Measurements from ENCODE around the gene KANK4. TPM values are rescaled to one million over a fixed set of nuclear protein-coding genes. Genes with fewer than 3 reads are reported as not detected.

Gene KANK4
- total RNA-seq, 4 donors from 2014 or later = 28.5 to 48.2 (median 45.7) TPM

DNA sequence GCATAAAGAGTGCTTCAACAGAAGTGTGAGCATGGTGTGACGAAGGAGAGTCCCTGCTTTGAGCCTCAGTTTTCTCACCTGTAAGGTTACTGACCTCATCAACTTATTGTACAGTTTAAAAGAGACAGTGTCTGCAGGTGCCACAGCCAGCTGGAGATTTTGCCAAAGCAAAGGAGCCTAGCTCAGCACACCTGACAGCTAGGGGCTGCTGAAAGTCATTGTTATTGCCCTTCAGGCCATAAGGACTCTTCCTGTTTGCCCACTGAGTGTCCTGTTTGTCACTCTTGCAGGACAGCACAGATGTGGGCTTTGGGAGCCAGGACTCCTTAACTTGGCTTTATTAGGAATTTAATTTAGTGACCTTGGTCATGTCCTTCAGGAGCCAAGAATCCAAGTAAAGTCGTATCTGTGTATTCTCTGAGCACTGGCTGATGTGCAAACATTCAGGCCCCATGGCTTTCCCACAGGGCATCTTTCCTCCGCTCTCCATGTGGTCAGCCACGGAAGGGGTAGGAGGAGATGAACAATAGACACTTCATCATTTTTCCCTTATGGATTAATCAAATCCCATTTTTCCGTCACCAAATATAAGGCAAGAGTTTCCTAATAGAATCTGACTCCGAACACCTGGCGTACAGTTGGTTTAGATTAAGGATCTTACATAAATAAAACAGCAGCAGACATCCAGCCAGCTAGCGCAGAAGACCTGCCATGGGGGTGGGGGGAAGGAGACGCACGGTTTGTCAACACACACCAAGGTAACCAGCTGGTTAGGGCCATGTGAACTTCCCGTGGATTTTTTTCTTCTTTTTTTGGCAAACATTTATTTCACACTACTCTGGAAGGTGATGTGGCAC is 43.1 kb upstream of the KANK4 start:
- TF ChIP-seq, protein P1, sequence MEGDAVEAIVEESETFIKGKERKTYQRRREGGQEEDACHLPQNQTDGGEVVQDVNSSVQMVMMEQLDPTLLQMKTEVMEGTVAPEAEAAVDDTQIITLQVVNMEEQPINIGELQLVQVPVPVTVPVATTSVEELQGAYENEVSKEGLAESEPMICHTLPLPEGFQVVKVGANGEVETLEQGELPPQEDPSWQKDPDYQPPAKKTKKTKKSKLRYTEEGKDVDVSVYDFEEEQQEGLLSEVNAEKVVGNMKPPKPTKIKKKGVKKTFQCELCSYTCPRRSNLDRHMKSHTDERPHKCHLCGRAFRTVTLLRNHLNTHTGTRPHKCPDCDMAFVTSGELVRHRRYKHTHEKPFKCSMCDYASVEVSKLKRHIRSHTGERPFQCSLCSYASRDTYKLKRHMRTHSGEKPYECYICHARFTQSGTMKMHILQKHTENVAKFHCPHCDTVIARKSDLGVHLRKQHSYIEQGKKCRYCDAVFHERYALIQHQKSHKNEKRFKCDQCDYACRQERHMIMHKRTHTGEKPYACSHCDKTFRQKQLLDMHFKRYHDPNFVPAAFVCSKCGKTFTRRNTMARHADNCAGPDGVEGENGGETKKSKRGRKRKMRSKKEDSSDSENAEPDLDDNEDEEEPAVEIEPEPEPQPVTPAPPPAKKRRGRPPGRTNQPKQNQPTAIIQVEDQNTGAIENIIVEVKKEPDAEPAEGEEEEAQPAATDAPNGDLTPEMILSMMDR (IDR thresholded peaks at IDR 0.05) = no peak
- TF ChIP-seq POLR2A (IDR thresholded peaks at IDR 0.05) = no peak
- TF ChIP-seq EP300 (IDR thresholded peaks at IDR 0.05) = no peak
- Histone ChIP-seq H3K9me3 (peaks cover 0 to 3% (median 0%) of the 10 kb centered on the region in 4 donors), H3K27me3 (no peaks in the 10 kb centered on the region), H3K4me1 (no peaks in the 10 kb centered on the region), H3K36me3 (no peaks in the 10 kb centered on the region), H3K27ac (no peak overlapping the region), H3K4me3 (no peak overlapping the region)
- DNase-seq (ENCODE audit: low spot score in 2 of 2) = no peak
- WGBS, 2 donors = 73 to 76% methylated on average over 11 of the region's 11 CpGs

DNA sequence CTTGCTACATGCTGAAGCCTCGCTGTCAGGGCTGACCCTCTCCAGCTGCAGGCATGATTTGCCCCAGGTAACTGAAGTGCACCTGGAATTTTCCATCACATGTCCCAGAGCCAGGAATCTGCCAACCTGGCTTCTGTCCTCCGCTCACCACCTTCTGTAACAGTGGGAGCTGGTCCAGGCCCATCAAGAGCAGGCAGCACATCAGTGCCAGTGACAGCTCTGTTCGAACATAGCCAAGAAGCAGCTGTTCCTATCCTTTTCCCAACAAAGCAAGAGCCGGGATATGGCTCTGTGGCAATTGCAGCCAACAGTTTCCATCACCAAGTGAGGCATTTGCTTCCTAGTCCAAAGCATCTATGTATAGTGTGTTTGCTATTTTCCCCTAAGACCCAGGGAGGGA is 42.2 kb upstream of the KANK4 start:
- 88 to 89% methylated on average over 4 of the region's 4 CpGs for WGBS, 2 donors

DNA sequence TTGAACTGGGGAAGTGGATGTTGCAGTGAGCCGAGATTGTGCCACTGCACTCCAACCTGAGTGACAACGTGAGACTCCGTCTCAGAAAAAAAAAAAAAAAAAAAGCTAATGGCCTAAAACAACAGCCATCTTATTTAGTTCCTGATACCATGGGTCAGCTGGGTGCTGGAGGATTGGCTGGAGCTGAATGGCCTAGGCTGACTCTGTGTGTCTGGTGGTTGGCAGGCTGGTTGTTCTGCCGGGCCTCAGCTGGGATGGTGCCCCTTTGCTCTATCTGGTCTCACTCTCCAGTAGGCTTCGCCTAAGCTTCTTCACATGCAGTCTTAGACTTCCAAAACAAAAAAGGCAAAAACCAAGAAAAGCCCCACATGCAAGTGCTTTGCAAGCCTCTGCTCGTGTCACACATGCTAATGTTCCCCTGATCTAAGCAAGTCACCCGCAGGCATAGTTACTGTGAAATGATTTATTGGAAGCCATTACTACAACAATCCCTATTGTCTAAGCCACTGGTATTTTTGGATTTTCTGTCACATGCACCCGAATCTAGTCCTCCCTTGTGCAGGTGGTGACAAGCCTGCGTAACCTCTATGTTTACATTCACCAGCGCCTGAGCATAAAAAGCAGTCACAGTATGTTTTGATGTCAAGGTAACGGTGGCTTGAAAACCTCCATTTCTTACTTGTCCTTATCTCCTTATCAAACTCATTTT is 39.6 kb upstream of the KANK4 start:
- no peak for DNase-seq (ENCODE audit: low spot score in 2 of 2)
- H3K36me3 ChIP-seq = no peaks in the 10 kb centered on the region
- H3K9me3 ChIP-seq = no peaks in the 10 kb centered on the region
- TF ChIP-seq POLR2A (IDR thresholded peaks at IDR 0.05) (no peak), EP300 (IDR thresholded peaks at IDR 0.05) (no peak)
- TF ChIP-seq, protein P1 (IDR thresholded peaks at IDR 0.05) = no peak
- 79% methylated on average over 11 of the region's 11 CpGs for WGBS, 2 donors
- H3K27me3 ChIP-seq = no peaks in the 10 kb centered on the region
- H3K27ac ChIP-seq = no peak overlapping the region
- no peak overlapping the region for H3K4me3 ChIP-seq
- no peaks in the 10 kb centered on the region for H3K4me1 ChIP-seq

More for the DNA sequence above, 42.2 kb upstream of the KANK4 start:
- DNase-seq (ENCODE audit: low spot score in 2 of 2) = no peak
- H3K27ac ChIP-seq = no peak overlapping the region
- TF ChIP-seq EP300 (IDR thresholded peaks at IDR 0.05) (no peak), POLR2A (IDR thresholded peaks at IDR 0.05) (no peak)
- TF ChIP-seq, protein P1 (IDR thresholded peaks at IDR 0.05) = no peak
- no peak overlapping the region for H3K4me3 ChIP-seq
- no peaks in the 10 kb centered on the region for H3K9me3 ChIP-seq
- no peaks in the 10 kb centered on the region for H3K27me3 ChIP-seq
- no peaks in the 10 kb centered on the region for H3K36me3 ChIP-seq
- no peaks in the 10 kb centered on the region for H3K4me1 ChIP-seq

DNA sequence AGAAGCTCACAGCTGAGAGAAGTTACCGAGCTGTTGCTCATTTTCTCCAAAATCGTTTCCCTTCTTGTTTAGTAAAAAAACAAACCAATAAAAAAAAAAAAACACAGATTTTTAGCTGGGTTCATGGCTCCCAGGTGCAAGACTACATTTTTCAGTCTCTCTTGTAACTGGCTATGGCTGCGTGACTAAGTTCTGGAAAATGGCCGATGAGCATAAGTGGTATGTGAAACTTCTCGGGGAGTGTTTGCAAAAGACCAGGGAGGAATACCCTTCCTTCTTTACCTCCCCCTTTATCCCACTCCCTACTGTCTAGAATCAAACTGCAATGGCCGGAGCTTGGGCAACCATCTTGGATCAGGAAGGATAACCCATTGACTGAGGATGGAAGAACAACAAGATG is 38.7 kb upstream of the KANK4 start:
- 78 to 81% methylated on average over 6 of the region's 6 CpGs for WGBS, 2 donors
- DNase-seq (ENCODE audit: low spot score in 2 of 2) = no peak
- TF ChIP-seq, protein P1 (IDR thresholded peaks at IDR 0.05) = no peak
- Histone ChIP-seq H3K36me3 (no peaks in the 10 kb centered on the region), H3K27me3 (no peaks in the 10 kb centered on the region), H3K27ac (no peak overlapping the region), H3K9me3 (no peaks in the 10 kb centered on the region), H3K4me1 (no peaks in the 10 kb centered on the region), H3K4me3 (no peak overlapping the region)

DNA sequence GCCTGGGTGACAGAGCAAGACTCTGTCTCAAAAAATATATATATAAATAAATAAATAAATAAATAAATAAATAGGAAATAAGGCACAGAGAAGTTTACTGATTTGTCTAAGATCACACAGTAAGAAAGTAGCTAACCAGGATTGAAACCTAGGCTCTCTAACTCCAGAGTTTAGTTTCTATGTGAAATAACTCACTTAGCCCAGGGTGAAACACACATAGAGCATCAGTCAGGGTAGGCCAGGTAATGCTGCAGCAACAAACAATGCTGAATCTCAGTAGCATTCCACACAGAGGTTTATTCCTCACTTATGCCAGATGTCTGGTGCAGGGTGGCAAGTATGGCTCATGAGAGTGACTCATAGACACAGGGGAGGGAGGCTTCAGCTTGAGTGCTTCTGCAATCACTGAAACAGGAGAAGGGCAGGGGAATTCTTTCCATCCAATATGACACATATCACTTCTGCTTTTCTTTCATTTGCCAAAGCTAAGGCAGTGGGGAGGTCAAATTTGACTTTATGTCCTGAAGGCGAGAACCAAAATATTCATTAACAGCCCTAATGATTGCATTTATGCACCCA is 37.1 kb upstream of the KANK4 start:
- Histone ChIP-seq H3K4me3 (no peak overlapping the region), H3K36me3 (no peaks in the 10 kb centered on the region), H3K27ac (no peak overlapping the region), H3K27me3 (no peaks in the 10 kb centered on the region), H3K9me3 (no peaks in the 10 kb centered on the region), H3K4me1 (no peaks in the 10 kb centered on the region)
- WGBS, 2 donors = 80 to 95% methylated on average over 1 of the region's 1 CpG
- no peak for TF ChIP-seq EP300 (IDR thresholded peaks at IDR 0.05)
- TF ChIP-seq POLR2A (IDR thresholded peaks at IDR 0.05) = no peak
- TF ChIP-seq, protein P1 (IDR thresholded peaks at IDR 0.05) = no peak
- DNase-seq (ENCODE audit: low spot score in 2 of 2) = no peak
